PC-3 (cell line): ENCODE measurements around the gene CEP83.

ENCODE experiments used
- CTCF ChIP-seq: fragments of 300-600 bp; sonication (generic); conservative IDR thresholded peaks from 2 replicates; pipeline ENCODE4 v1.5.1; 2017; ENCODE audit warnings: antibody characterized with exemption, low read depth, mild to moderate bottlenecking, low read length
- EZH2 ChIP-seq: fragments of 300-600 bp; sonication (generic); IDR thresholded peaks from one replicate; pipeline ENCODE4 v1.6.1; 2017; ENCODE audit warnings: antibody characterized with exemption, mild to moderate bottlenecking, low read length; ENCODE audit not compliant: unreplicated experiment
- EZH2phosphoT487 ChIP-seq: fragments of 300-600 bp; sonication (generic); IDR thresholded peaks from 2 replicates; pipeline ENCODE4 v1.6.1; 2018; ENCODE audit warnings: mild to moderate bottlenecking, antibody characterized with exemption, low read length, borderline replicate concordance

GRCh38 chr12:94404854-94405253, 54.8 kb downstream of the CEP83 start:
- TF ChIP-seq CTCF: no peak
- TF ChIP-seq EZH2: no peak
- TF ChIP-seq EZH2phosphoT487: no peak
